H9 (cell line): Measurements from ENCODE around the gene PNMA5. TPM values are rescaled to one million over a fixed set of nuclear protein-coding genes. Genes with fewer than 3 reads are reported as not detected.
A peak's percentile ranks its signal among the peaks of the same experiment; 100 is the strongest.

Experiments used
- DNase-seq: peaks from one replicate; pipeline ENCODE4 v3.0.0-alpha.2; 2017
- H2AFZ ChIP-seq: one replicate; pipeline ENCODE4 v1.6.1; 2013; ENCODE audit warnings: mild to moderate bottlenecking, low read length, control low read depth, moderate library complexity
- H2AK5ac ChIP-seq: 2 replicates; pipeline ENCODE4 v1.6.1; 2013; ENCODE audit warnings: low read length, control low read depth, mixed read lengths; ENCODE audit not compliant: insufficient read length
- H2BK120ac ChIP-seq: one replicate; pipeline ENCODE4 v1.6.1; 2013; ENCODE audit warnings: low read depth, mild to moderate bottlenecking, low read length, control low read depth, inconsistent platforms; ENCODE audit not compliant: poor library complexity, severe bottlenecking
- H2BK12ac ChIP-seq: 2 replicates; pipeline ENCODE4 v1.6.1; 2013; ENCODE audit warnings: low read length, control low read depth, mixed read lengths, low read depth; ENCODE audit not compliant: insufficient read length
- H2BK15ac ChIP-seq: 2 replicates; pipeline ENCODE4 v1.6.1; 2013; ENCODE audit warnings: low read depth, low read length, control low read depth
- H2BK20ac ChIP-seq: one replicate; pipeline ENCODE4 v1.6.1; 2013; ENCODE audit warnings: low read depth, mild to moderate bottlenecking, low read length, control low read depth, inconsistent platforms; ENCODE audit not compliant: poor library complexity, severe bottlenecking
- H2BK5ac ChIP-seq: 2 replicates; pipeline ENCODE4 v1.6.1; 2013; ENCODE audit warnings: low read length, control low read depth, mixed read lengths; ENCODE audit not compliant: insufficient read length
- H3K14ac ChIP-seq: 2 replicates; pipeline ENCODE4 v1.6.1; 2013; ENCODE audit warnings: low read length, control low read depth; ENCODE audit not compliant: insufficient read depth
- H3K18ac ChIP-seq: 2 replicates; pipeline ENCODE4 v1.6.1; 2013; ENCODE audit warnings: low read depth, mild to moderate bottlenecking, mixed read lengths, low read length, control low read depth; ENCODE audit not compliant: insufficient read length
- H3K23ac ChIP-seq: 2 replicates; pipeline ENCODE4 v1.6.1; 2013; ENCODE audit warnings: low read length, control low read depth, mixed read lengths, low read depth; ENCODE audit not compliant: insufficient read length
- H3K23me2 ChIP-seq: 2 replicates; pipeline ENCODE4 v1.6.1; 2013; ENCODE audit warnings: low read depth, mild to moderate bottlenecking, mixed read lengths, low read length, control low read depth; ENCODE audit not compliant: insufficient read length, poor library complexity, severe bottlenecking
- H3K27ac ChIP-seq: 2 replicates; pipeline ENCODE4 v1.5.1; 2013; ENCODE audit warnings: low read length, control low read depth, mixed read lengths, low read depth; ENCODE audit not compliant: insufficient read length
- H3K27me3 ChIP-seq: 2 replicates; pipeline ENCODE4 v1.6.1; 2013; ENCODE audit warnings: low read length, control low read depth, inconsistent platforms; ENCODE audit not compliant: insufficient read depth
- H3K4ac ChIP-seq: 2 replicates; pipeline ENCODE4 v1.6.1; 2013; ENCODE audit warnings: low read depth, mild to moderate bottlenecking, control low read depth, inconsistent platforms, low read length, moderate library complexity
- H3K4me1 ChIP-seq: 2 replicates; pipeline ENCODE4 v1.6.1; 2013; ENCODE audit warnings: low read length, control low read depth, inconsistent platforms; ENCODE audit not compliant: insufficient read depth
- H3K4me2 ChIP-seq: 2 replicates; pipeline ENCODE4 v1.6.1; 2013; ENCODE audit warnings: low read length, control low read depth, mixed read lengths; ENCODE audit not compliant: insufficient read length, insufficient read depth
- H3K56ac ChIP-seq: 2 replicates; pipeline ENCODE4 v1.6.1; 2013; ENCODE audit warnings: low read depth, mild to moderate bottlenecking, mixed read lengths, low read length, control low read depth; ENCODE audit not compliant: insufficient read length
- H3K79me1 ChIP-seq: 2 replicates; pipeline ENCODE4 v1.6.1; 2013; ENCODE audit warnings: low read depth, mild to moderate bottlenecking, moderate library complexity, low read length, control low read depth, inconsistent platforms; ENCODE audit not compliant: insufficient read depth, poor library complexity, severe bottlenecking
- H3K79me2 ChIP-seq: 2 replicates; pipeline ENCODE4 v1.6.1; 2013; ENCODE audit warnings: low read length, control low read depth, inconsistent platforms; ENCODE audit not compliant: insufficient read depth
- H3K9ac ChIP-seq: 2 replicates; pipeline ENCODE4 v1.6.1; 2013; ENCODE audit warnings: low read length, control low read depth, mixed read lengths; ENCODE audit not compliant: insufficient read length; ENCODE audit errors: extremely low read depth
- H3K9me3 ChIP-seq: one replicate; pipeline ENCODE4 v1.6.1; 2013; ENCODE audit warnings: low read depth, low read length, inconsistent platforms; ENCODE audit not compliant: control insufficient read depth
- H3T11ph ChIP-seq: one replicate; pipeline ENCODE4 v1.6.1; 2013; ENCODE audit warnings: mild to moderate bottlenecking, low read length, control low read depth, inconsistent platforms
- H4K20me1 ChIP-seq: one replicate; pipeline ENCODE4 v1.6.1; 2013; ENCODE audit not compliant: control insufficient read depth, insufficient read length, insufficient read depth
- H4K5ac ChIP-seq: 2 replicates; pipeline ENCODE4 v1.6.1; 2013; ENCODE audit warnings: low read depth, mild to moderate bottlenecking, mixed read lengths, low read length, control low read depth; ENCODE audit not compliant: insufficient read length
- H4K8ac ChIP-seq: replicated peaks from 2 replicates; pipeline ENCODE4 v1.6.1; 2013; ENCODE audit warnings: low read length, control low read depth, mixed read lengths, low read depth; ENCODE audit not compliant: insufficient read length
- H4K91ac ChIP-seq: 2 replicates; pipeline ENCODE4 v1.6.1; 2013; ENCODE audit warnings: low read depth, mild to moderate bottlenecking, moderate library complexity, mixed read lengths, low read length, control low read depth; ENCODE audit not compliant: insufficient read length
- H3K27ac Mint-ChIP-seq, 3 experiments: 2 replicates in 2 of 3; 3 replicates in 1 of 3; pipeline ENCODE4 v1.8.0; 2020 to 2021; ENCODE audit warnings: mixed read lengths in 3 of 3, mild to moderate bottlenecking in 1 of 3, moderate library complexity in 1 of 3
- H3K27me3 Mint-ChIP-seq: 2 replicates; pipeline ENCODE4 v1.8.0; 2021; ENCODE audit warnings: low read depth, mild to moderate bottlenecking, moderate library complexity, mixed read lengths
- H3K36me3 Mint-ChIP-seq, 3 experiments: 2 replicates in 2 of 3; 3 replicates in 1 of 3; pipeline ENCODE4 v1.8.0; 2020 to 2021; ENCODE audit warnings: low read depth in 3 of 3, mixed read lengths in 3 of 3; ENCODE audit not compliant: insufficient read depth in 1 of 3
- H3K4me1 Mint-ChIP-seq, 2 experiments: 2 replicates each; pipeline ENCODE4 v1.8.0; 2020; ENCODE audit warnings: mixed read lengths in 2 of 2
- H3K4me3 Mint-ChIP-seq, 2 experiments: 2 replicates in 1 of 2; 3 replicates in 1 of 2; pipeline ENCODE4 v1.8.0; 2020 to 2021; ENCODE audit warnings: mild to moderate bottlenecking in 2 of 2, mixed read lengths in 2 of 2, moderate library complexity in 1 of 2
- H3K9me3 Mint-ChIP-seq, 2 experiments: 2 replicates in 1 of 2; 3 replicates in 1 of 2; pipeline ENCODE4 v1.8.0; 2020; ENCODE audit warnings: mild to moderate bottlenecking in 2 of 2, mixed read lengths in 2 of 2, moderate library complexity in 1 of 2
- CTCF ChIP-seq: fragments of 200-600 bp; sonication (generic); conservative IDR thresholded peaks from 3 replicates; pipeline ENCODE4 v1.8.0; 2021; ENCODE audit warnings: antibody characterized with exemption, mild to moderate bottlenecking
- WGBS: extraction: QIAGEN DNeasy Blood & Tissue Kit; methylation state at CpG from one replicate; pipeline ENCODE4 v1.1.7; 2013; ENCODE audit warnings: missing lambda C conversion rate, low lambda C conversion rate, mixed read lengths; ENCODE audit not compliant: insufficient read length; ENCODE audit errors: extremely low coverage; 5-methylcytosine and 5-hydroxymethylcytosine counted together
- total RNA-seq: library from RNA; stranded (reverse); gene quantifications from 2 replicates; pipeline ENCODE4 v1.2.1, GENCODE V29; 2021

PNMA5 gene
- total RNA-seq, 1 experiment from 2014 or later, result not detected

- Histone ChIP-seq H2AFZ (no peak overlapping the region), H3K4me1 (no peaks in the 10 kb centered on the region; the same call in 1 of the 2 replicates), H3K23me2 (no peaks in the 10 kb centered on the region), H2BK20ac (no peak overlapping the region), H4K5ac (no peak overlapping the region), H3K18ac (no peak overlapping the region), H3K14ac (no peak overlapping the region), H3K4me2 (peak overlapping the region; percentile 2), H2BK12ac (no peak overlapping the region), H3K27me3 (no peaks in the 10 kb centered on the region), H4K20me1 (no peaks in the 10 kb centered on the region), H2BK5ac (no peak overlapping the region), H2BK120ac (no peak overlapping the region), H3K23ac (no peak overlapping the region), H3K9me3 (peaks cover 48% of the 10 kb centered on the region), H2AK5ac (no peak overlapping the region), H3K27ac (no peak overlapping the region), H4K8ac (no peak overlapping the region), H3K79me1 (no peaks in the 10 kb centered on the region), H3K9ac (no peak overlapping the region), H2BK15ac (no peak overlapping the region), H4K91ac (no peak overlapping the region), H3K56ac (no peak overlapping the region), H3K79me2 (no peaks in the 10 kb centered on the region), H3K4ac (no peak overlapping the region), H3T11ph (no peak overlapping the region)
- H3K9me3 Mint-ChIP-seq, result peaks cover 62 to 81% of the 10 kb centered on the region in 2 experiments
- WGBS, result no CpG with 5 or more reads among the region's 4 CpGs
- H3K27ac Mint-ChIP-seq, result no peak overlapping the region
- H3K36me3 Mint-ChIP-seq, result peaks cover 3 to 7% (median 5%) of the 10 kb centered on the region in 3 experiments; a peak in 5 of 7 replicates
- DNase-seq, result no peak
- peaks cover 18% of the 10 kb centered on the region for H3K27me3 Mint-ChIP-seq
- no peak for TF ChIP-seq CTCF
- no peak overlapping the region for H3K4me3 Mint-ChIP-seq
- peaks cover 0 to 18% of the 10 kb centered on the region in 2 experiments; a peak in 2 of 4 replicates for H3K4me1 Mint-ChIP-seq
Observed at GRCh38 chrX:152992115-152992514, 1.8 kb downstream of the PNMA5 start.
